Subcutaneous adipose tissue (tissue), 4 donors: ENCODE measurements around the gene SH3RF2. TPM values are rescaled to one million over a fixed set of nuclear protein-coding genes. Genes with fewer than 3 reads are reported as not detected.

Experiments
- total RNA-seq, 4 donors: library from RNA; depleted of rRNA; stranded (reverse); fragments of >200 nt; gene quantifications; one replicate each; pipeline ENCODE4 v1.1.0, GENCODE V29; 2016
- TF ChIP-seq, protein P1 (sequence below): fragments of 450-650 bp; IDR thresholded peaks from one replicate; pipeline ENCODE4 v1.5.1; 2016; ENCODE audit warnings: low read depth, mild to moderate bottlenecking, control low read depth, antibody characterized with exemption, moderate library complexity

Gene SH3RF2
- total RNA-seq, 4 donors from 2014 or later: 0.33 to 5.3 (median 3.0) TPM

DNA sequence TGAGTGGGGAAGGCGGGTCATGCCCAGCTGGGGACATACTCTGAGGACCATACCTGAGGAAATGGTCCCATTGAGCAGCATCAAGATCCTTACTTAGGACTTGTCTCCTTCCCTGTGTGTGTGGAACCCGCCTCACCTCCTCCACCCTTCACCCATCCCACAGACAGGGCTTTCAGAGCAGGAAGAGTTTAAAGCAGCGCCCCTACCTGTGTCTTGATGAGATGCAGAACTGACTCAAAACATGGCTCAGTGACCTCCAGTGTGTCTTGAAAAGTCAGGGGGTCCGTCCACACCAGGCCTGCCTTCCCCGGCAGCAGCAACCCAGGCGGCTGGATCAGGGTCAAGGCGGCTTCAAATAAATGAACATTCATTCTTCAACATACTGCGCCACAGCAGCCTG lies 130.6 kb downstream of the SH3RF2 start:
- TF ChIP-seq, protein P1, sequence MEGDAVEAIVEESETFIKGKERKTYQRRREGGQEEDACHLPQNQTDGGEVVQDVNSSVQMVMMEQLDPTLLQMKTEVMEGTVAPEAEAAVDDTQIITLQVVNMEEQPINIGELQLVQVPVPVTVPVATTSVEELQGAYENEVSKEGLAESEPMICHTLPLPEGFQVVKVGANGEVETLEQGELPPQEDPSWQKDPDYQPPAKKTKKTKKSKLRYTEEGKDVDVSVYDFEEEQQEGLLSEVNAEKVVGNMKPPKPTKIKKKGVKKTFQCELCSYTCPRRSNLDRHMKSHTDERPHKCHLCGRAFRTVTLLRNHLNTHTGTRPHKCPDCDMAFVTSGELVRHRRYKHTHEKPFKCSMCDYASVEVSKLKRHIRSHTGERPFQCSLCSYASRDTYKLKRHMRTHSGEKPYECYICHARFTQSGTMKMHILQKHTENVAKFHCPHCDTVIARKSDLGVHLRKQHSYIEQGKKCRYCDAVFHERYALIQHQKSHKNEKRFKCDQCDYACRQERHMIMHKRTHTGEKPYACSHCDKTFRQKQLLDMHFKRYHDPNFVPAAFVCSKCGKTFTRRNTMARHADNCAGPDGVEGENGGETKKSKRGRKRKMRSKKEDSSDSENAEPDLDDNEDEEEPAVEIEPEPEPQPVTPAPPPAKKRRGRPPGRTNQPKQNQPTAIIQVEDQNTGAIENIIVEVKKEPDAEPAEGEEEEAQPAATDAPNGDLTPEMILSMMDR: no peak

DNA sequence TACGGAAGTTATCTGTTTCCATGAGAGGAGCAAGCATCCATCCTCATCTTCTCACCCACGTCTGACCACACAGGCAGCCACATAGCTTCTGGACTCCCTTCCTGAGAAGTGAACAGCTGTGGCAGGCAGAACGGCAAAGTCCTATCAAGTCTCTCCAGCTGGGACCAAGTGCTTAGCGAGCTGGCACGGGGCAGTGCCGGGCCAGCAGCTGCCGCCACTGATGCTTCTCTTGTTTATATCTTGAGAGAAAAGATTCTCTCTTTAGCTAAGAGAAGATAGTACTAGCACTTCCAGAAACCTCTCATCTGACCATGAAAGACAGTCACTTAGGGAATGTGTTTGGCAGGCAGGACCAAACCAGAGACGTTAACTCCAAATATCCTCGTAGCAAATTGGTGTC lies 131.8 kb downstream of the SH3RF2 start:
- TF ChIP-seq, protein P1: no peak

DNA sequence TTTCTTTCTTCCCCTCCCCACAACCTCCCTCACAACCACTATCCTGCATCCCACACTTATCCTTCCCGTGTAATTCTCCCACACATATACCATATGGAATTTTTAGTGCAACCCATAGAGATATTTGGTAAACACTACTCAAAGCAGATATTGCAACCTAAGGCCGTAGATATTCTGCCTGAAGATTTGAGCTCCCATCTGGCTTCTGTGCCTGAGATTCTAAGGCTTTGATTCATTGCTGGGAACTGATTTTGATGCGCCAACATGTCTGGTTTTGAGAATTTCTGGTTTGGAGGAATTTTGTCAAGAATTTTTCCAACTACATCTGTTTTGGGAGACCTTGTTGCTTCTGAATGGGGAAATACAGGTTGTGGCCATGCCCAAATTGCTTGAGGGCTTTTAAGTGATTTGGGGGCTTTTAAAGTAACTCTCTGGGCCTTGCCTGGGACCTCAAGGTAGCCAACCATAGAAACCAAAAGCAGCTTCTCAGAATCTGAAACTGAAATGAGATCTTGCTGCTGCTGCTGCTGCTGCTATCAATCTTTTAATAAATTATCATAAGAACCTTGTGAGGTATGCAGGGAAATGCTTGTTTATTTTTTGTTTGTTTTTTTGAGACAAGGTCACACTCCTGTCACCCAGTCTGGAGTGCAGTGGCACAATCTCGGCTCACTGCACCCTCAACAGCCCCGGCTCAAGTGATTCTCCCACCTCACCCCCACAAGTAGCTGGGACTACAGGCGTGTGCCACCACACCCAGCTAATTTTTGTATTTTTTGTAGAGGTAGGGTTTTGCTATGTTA lies 132.8 kb downstream of the SH3RF2 start:
- TF ChIP-seq, protein P1: no peak

DNA sequence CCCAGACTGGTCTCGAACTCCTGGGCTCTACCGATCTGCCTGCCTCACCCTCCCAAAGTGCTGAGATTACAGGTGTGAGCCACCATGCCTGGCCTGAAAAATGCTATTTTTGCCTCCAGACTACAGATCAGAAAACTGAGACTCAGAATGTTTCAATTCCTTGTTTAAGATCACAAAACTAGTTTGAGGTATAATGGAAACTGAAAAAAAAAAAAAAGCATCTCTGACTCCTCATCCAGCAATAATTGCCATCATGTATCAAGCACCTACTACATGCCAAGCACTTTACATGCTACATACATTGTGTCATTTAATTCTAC lies 133.4 kb downstream of the SH3RF2 start:
- TF ChIP-seq, protein P1: no peak

DNA sequence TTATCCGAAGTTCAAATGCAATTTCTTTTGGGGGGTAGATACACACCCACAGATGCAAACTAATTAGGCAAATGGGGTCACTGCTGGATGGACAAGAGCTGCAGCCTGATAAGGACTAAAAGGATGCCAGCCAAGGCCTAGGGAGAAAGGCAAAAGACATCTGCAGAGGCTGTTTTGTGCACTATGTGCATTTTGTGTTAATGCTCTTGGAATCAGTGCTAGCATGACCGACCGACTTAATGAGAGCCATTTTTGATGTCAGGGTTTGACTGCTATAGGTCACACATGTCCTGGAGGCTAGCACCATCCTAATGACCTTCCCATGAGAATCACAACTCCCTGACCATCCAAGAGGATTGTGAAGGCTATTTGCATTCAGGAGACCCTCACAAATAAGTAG lies 134.4 kb downstream of the SH3RF2 start:
- TF ChIP-seq, protein P1: no peak

DNA sequence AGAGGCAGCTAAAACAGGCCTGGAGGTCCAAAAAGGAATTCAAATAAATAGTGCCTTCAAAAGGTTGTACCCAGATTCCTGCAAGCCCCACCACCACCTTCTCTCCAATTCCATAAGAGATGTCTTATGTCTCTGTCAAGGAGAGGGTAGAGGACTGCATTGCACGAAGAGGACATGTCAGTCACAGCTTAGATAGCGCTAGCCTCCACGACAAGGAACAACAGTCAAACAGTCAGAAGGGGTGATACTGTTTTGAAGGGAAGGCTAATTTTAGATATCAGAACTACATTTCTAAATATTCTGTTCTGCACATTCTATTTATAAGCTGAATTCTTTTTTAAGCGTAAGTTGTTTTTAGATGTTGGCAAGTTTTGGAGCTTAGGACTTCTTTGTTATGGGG lies 134.8 kb downstream of the SH3RF2 start:
- TF ChIP-seq, protein P1: no peak

DNA sequence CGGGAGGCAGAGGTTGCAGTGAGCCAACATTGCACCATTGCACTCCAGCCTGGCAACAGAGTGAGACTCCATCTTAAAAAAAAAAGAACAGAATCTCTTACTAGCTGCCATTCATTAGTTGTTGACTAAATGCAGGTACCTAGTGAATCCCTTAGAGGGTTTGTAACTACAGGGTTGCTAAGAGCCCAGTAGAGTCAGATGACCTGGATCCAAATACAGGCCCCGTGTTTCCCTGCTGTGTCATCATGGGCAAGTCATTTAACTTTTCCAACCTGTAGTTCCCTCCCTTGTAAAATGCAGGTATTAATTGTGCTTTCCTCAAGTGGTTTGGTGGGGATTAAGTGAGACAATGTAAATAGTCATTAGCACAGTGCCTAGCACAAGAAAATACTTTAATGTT lies 136.2 kb downstream of the SH3RF2 start:
- TF ChIP-seq, protein P1: no peak
